GM19099 (cell line): ENCODE data around the gene CELF5.

Experiments
- POLR2A ChIP-seq: IDR thresholded peaks from 3 replicates; pipeline ENCODE4 v1.6.1; 2011; ENCODE audit warnings: low read depth; ENCODE audit not compliant: insufficient read length; ENCODE audit errors: extremely low read depth

Gene CELF5

GRCh38 chr19:3269916-3270671, 45.6 kb downstream of the CELF5 start:
- no peak for TF ChIP-seq POLR2A

GRCh38 chr19:3270902-3271301, 46.4 kb downstream of the CELF5 start:
- TF ChIP-seq POLR2A = no peak

GRCh38 chr19:3272401-3272931, 48.0 kb downstream of the CELF5 start:
- TF ChIP-seq POLR2A = no peak

GRCh38 chr19:3272952-3273351, 48.5 kb downstream of the CELF5 start:
- TF ChIP-seq POLR2A = no peak

DNA sequence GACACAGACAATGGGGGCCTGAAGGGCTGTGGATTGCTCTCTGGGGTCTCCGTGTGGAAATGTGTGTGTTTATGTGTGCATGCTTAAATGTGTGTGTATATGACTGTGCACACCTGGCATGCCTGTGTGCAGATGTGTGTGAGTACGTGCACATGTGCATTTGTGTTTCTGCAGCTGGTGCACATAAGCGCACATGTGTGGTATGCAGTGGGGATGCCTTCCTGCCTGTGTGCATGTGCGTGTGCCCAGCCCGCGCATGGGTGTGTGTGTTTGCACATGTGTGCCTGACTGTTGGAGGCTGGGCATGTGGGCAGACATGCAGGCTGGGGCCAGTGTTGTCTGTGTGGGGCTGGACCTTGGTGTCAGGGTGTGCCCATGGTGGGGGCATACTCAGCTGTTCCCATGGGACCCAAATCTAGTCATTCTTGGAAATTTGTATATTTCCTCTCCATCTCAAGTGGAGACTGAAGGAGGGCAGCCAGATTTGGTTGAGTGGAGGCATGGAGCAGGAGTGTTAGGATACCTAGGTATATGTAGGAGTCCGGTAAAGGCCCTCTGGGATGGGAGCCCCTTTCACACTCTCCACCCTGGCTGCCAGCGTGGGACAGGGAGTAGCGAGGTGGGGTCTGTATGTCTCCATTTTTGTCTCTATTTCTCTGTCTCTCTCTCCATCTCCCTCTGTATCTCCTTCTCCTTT, 49.9 kb downstream of the CELF5 start:
- no peak for TF ChIP-seq POLR2A

DNA sequence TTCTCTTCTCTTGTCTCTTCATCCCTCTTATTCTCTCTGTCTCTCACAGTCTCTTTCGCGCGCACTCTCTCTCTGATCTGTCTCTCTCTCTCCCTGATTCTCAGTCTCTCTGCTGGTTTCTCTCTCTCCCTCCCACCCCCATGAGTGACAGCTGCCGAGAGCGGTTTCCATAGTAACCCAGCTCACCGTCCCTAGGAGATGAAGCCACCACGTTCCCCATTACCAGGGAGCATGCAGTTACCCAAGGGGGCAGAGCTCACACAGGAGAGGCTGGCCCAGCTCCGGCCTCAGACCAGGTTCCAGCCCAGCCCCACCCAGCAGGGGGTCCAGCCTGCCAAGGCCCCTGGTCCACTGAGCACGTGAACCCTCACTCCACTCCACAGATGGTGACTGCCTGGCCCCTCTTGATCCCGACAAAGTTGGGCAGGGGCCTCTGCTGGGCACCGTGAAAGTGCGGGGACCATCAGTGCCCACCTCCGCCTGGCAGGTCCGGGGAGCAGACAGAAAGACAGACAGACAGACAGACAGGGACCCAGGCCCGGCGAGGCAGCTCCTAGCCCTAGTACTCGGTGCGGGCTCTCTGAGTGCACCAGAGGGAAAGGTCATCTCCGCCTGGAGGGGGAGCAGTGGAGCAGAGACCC, 50.6 kb downstream of the CELF5 start:
- no peak for TF ChIP-seq POLR2A

DNA sequence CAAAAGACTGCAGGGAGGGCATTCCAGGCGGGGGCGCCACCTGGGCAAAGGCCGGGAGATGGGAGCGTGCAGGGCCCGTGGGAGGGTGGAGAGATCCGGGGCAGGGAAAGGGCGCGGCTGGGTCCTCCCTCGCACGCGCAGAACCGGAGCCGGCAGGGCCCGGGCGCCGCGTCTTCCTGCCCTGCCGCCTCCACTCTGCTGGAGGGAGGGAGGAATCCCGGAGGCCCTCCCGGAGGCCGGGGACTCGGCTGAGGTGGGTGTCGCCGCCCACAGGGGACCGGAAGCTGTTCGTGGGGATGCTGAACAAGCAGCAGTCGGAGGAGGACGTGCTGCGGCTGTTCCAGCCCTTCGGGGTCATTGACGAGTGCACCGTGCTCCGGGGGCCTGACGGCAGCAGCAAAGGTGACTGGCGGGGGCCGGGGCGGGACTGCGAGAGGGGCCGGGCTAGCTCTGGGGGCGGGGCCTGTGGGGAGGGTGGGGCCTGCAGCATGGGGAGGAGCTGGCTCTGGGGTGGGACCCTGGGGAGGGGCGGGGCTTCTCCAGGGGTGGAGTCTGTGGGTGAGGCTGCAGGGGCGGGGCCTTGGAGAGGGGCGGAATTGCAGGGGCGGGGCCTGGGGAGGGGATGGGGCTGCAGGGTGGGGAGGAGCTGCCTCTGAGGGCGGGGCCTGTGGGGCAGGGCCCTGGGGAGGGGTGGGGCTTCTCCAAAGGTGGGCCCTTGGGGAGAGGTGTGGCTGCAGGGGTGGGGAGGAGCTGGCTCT, 51.3 kb downstream of the CELF5 start:
- TF ChIP-seq POLR2A = no peak

DNA sequence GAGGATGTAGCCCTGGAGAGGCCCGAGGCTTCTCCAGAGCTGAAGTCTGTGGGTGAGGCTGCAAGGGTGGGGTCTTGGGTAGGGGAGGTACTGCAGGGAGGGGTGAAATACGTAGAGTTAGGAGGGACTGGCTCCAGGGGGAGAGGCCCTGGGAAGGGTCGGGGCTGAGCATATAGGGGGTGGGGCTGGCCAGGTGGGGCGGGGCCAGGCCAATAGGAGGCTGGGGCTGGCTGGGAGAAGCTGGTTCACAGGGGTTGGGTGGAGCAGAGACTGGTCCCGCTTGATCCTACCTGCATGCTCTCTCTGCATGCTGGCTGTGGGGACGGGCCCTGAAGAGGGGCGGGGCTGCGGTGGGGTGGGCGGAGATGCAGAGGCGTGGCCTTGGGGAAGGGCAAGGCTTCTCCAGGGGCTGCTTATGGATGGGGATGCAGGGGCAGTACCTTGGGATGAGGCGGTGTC, 51.9 kb downstream of the CELF5 start:
- TF ChIP-seq POLR2A = no peak

DNA sequence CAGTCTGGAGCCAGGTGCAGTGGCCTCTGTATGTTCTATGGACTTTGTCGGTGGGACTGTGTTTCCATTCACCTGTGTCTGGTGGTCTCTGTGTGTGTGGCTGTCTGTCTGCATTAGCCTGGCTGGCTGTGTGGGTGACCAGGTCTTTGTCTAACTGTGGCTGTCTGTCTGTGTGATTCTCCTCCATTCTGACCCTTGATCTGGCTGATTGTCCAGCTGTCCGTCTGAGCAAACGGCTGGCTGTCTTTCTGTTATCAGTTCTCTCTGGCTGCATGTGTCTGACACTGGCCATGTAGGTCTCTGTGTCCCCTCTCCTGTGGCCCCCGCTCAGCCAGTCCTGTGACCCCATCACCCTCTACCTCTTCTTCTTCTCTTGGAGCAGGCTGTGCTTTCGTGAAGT, 53.2 kb downstream of the CELF5 start:
- no peak for TF ChIP-seq POLR2A

- no peak for TF ChIP-seq POLR2A
These were observed 53.8 kb downstream of the CELF5 start for GRCh38 chr19:3278294-3278693.

DNA sequence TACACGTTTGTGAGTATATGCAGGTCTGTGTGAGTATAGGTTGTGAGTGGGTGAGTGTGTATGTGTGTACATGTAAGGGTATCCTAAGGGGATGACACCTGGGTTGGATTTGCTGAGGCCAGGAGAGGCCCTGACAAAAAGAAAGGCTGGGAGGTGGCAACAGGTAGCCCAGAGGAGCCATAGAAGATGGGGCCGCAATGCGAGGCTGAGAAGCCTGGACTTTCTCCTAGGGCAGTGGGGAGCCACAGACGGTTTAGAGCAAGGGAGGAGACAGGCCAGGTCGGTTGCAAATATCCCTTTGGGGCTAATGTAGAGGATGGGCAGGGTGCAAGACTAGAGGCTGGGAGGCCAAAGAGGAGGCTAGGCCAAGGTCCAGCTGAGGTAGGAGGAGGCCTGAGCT, 54.3 kb downstream of the CELF5 start:
- TF ChIP-seq POLR2A = no peak

DNA sequence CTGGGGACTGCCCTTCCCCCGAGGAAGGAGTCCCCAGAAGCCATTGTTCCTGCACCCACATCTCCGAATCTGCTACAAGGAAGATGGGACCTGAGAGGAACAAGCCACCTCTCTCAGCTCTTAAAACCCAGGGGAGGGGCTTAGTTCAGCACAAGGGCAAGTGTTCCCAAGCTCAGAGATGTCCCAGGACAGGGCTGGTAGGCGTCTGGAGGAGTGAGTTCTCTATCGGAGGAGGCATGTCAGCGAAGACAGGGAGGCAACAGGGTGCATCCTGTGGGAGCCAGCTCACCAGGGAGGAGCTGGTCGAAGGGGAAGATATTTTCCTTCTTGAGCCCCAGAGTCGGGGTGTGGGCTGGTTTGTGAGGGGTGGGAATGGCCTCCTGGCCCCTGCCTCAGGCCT, 54.8 kb downstream of the CELF5 start:
- TF ChIP-seq POLR2A = no peak

GRCh38 chr19:3281026-3281425, 56.6 kb downstream of the CELF5 start:
- no peak for TF ChIP-seq POLR2A

DNA sequence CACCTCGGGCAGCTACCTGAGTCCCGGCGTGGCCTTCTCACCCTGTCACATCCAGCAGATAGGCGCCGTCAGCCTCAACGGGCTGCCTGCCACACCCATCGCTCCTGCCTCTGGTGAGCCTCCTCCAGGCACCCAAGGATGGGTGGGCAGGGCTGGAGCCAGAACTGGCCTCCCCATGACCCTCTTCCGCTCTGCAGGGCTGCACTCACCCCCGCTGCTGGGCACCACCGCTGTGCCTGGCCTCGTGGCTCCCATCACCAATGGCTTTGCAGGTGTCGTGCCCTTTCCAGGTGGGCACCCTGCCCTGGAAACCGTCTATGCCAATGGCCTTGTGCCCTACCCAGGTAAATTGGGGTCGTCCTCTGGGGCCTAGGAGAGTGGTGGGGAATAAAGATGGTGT, 57.7 kb downstream of the CELF5 start:
- TF ChIP-seq POLR2A = no peak

DNA sequence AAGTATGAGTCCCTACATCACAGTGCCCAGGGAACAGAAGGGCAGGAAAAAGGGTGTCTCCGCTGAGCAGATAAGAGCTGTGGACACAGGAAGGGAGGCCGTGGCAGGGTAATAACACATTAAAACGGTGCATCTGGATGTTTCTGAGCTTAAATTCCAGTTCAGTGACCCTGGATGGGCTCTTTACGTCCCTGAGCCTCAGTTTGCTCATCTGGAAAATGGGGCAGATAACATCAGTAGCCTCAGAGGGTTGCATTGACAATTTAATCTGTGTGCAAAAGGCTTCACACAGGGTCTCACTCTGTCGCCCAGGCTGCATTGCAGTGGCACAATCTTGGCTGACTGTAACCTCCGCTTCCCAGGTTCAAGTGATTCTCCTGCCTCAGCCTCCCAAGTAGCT, 58.1 kb downstream of the CELF5 start:
- TF ChIP-seq POLR2A = no peak
